ENCODE measurements around the gene RBBP6. TPM values are rescaled to one million over a fixed set of nuclear protein-coding genes. Genes with fewer than 3 reads are reported as not detected.

RBBP6 gene
- total RNA-seq, 4 donors from 2014 or later = 25.0 to 56.0 (median 53.0) TPM

GRCh38 chr16:24537474-24538337 is 1.7 kb upstream of the RBBP6 start:
- H3K27ac ChIP-seq = no peak overlapping the region
- no peaks in the 10 kb centered on the region for H3K27me3 ChIP-seq
- TF ChIP-seq POLR2A (IDR thresholded peaks at IDR 0.05) = no peak
- TF ChIP-seq CTCF (IDR thresholded peaks at IDR 0.05) = no peak
- intact Hi-C loops (cut with DNase I) = no loop called here
- H3K4me3 ChIP-seq = no peak overlapping the region
- no peaks in the 10 kb centered on the region for H3K36me3 ChIP-seq
- peaks cover 0 to 27% (median 7%) of the 10 kb centered on the region in 3 donors for H3K4me1 ChIP-seq
- 79 to 85% methylated on average over 15 to 16 of the region's 16 CpGs for WGBS, 2 donors
- H3K9me3 ChIP-seq = no peaks in the 10 kb centered on the region
- no peak for DNase-seq

- intact Hi-C loops (cut with DNase I) = no loop called here
- H3K4me1 ChIP-seq = peaks cover 0 to 39% (median 17%) of the 10 kb centered on the region in 3 donors
- no peak for DNase-seq
- no peaks in the 10 kb centered on the region for H3K9me3 ChIP-seq
- H3K27me3 ChIP-seq = no peaks in the 10 kb centered on the region
- 17 to 36% methylated on average over 5 to 10 of the region's 11 CpGs for WGBS, 2 donors
- H3K4me3 ChIP-seq = peak overlapping the region; percentile 68 to 98 (median 89)
- H3K27ac ChIP-seq = peak overlapping the region; percentile 97 to 100 (median 100)
- H3K36me3 ChIP-seq = peaks cover 0 to 6% (median 0%) of the 10 kb centered on the region in 3 donors
- TF ChIP-seq CTCF (IDR thresholded peaks at IDR 0.05) (peak in 1 of 6 experiments; percentile 57), POLR2A (IDR thresholded peaks at IDR 0.05) (no peak)
Measured at GRCh38 chr16:24538756-24539294, 541 bp upstream of the RBBP6 start.

- Histone ChIP-seq H3K27me3 (no peaks in the 10 kb centered on the region), H3K9me3 (no peaks in the 10 kb centered on the region), H3K4me1 (peaks cover 0 to 51% (median 27%) of the 10 kb centered on the region in 3 donors)
Measured at GRCh38 chr16:24539850-24540601, 660 bp downstream of the RBBP6 start.

GRCh38 chr16:24540602-24541210 is 1.3 kb downstream of the RBBP6 start:
- DNase-seq = no peak
- WGBS, 2 donors = 0% methylated on average over 8 to 12 of the region's 12 CpGs
- peaks cover 0 to 57% (median 32%) of the 10 kb centered on the region in 3 donors for H3K4me1 ChIP-seq
- H3K27ac ChIP-seq = peak overlapping the region; percentile 97 to 100 (median 100)
- no peaks in the 10 kb centered on the region for H3K9me3 ChIP-seq
- TF ChIP-seq POLR2A (IDR thresholded peaks at IDR 0.05) (no peak), CTCF (IDR thresholded peaks at IDR 0.05) (no peak)
- H3K36me3 ChIP-seq = peaks cover 0 to 17% (median 0%) of the 10 kb centered on the region in 3 donors
- peak overlapping the region; percentile 68 to 98 (median 89) for H3K4me3 ChIP-seq
- no peaks in the 10 kb centered on the region for H3K27me3 ChIP-seq
- intact Hi-C loops (cut with DNase I) = no loop called here

More at GRCh38 chr16:24539850-24540601, 660 bp downstream of the RBBP6 start:
- peak overlapping the region; percentile 97 to 100 (median 100) for H3K27ac ChIP-seq
- intact Hi-C loops (cut with DNase I) = no loop called here
- peaks cover 0 to 12% (median 0%) of the 10 kb centered on the region in 3 donors for H3K36me3 ChIP-seq
- H3K4me3 ChIP-seq = peak overlapping the region; percentile 68 to 98 (median 89)
- TF ChIP-seq POLR2A (IDR thresholded peaks at IDR 0.05) (no peak), CTCF (IDR thresholded peaks at IDR 0.05) (no peak)
- no peak for DNase-seq
- WGBS, 2 donors = 0 to 1% methylated on average over 13 to 14 of the region's 64 CpGs

Data from esophagus squamous epithelium (tissue), 5 donors.